Activated naive CD4-positive, alpha-beta T cell treated with anti-CD3 and anti-CD28 coated beads, Interleukin-2, amount 50 U/mL, for 24 hours (primary cell): ENCODE data around the gene PHF11.

Experiments used
- H3K27ac Mint-ChIP-seq: one replicate; pipeline ENCODE4 v1.8.0; 2021; ENCODE audit warnings: mild to moderate bottlenecking, mixed read lengths
- H3K27me3 Mint-ChIP-seq: one replicate; pipeline ENCODE4 v1.8.0; 2021; ENCODE audit warnings: mixed read lengths
- H3K36me3 Mint-ChIP-seq: one replicate; pipeline ENCODE4 v1.8.0; 2021; ENCODE audit warnings: mixed read lengths
- H3K4me1 Mint-ChIP-seq: one replicate; pipeline ENCODE4 v1.8.0; 2021; ENCODE audit warnings: mixed read lengths
- H3K4me3 Mint-ChIP-seq: one replicate; pipeline ENCODE4 v1.8.0; 2021; ENCODE audit warnings: mild to moderate bottlenecking, mixed read lengths
- H3K9me3 Mint-ChIP-seq: one replicate; pipeline ENCODE4 v1.8.0; 2021; ENCODE audit warnings: mixed read lengths

The PHF11 gene

DNA sequence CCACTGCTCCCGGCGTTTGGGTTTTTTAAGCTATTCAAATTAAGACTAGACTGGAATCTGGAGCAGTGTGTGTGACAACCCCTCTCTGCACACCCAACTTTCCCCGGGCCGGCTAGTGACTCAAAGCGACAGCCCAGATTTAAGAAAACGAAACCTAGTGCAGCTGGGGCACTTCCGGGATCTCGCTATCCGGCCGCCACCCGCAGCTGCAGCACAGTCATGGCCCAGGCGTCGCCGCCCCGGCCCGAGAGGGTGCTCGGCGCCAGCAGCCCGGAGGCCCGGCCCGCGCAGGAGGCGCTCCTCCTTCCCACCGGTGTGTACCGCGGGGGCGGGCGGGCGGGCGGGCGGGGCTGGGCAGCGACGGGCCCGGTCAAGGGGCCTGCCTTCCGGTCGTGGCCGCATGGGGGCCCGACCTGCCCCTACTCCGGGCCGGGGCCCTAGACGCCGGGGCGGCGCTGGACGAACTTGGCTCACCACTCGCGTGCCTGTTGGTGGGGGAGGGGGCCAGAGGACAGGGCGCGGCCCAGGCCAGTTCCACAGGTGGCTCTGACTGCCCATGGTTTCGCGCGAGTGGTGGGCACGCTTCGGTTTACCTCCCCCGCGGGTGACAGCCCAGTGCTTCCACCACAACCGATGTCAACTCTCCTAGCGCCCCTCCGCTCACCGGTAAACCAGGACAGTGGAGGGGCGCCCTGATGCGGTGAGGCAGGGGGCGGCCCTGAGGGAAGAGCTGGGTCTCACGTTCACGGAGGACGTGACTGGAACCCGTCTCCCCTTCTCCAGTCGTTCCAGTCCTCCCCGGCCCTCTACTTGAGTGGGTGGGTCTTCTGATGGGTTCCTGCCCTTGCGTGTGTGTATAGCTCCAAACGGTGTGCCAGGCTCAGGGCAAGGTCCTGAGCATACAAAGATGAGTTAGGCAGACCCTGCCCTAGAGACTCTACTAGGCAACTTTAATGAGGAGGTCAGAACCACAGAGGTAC is at the start of gene PHF11:
Gene PHF11, plus strand, starts transcription at position 171 of the 980 bp plus-strand sequence. Its CDS starts 49 bp downstream, at position 220.
- Mint-ChIP-seq H3K27me3 (no peaks in the 10 kb centered on the region), H3K4me3 (peak within 1 kb of the TSS; percentile 95), H3K4me1 (peaks cover 61% of the 10 kb centered on the region), H3K27ac (peak within 1 kb of the TSS; percentile 98), H3K36me3 (peaks cover 17% of the 10 kb centered on the region), H3K9me3 (no peaks in the 10 kb centered on the region)

DNA sequence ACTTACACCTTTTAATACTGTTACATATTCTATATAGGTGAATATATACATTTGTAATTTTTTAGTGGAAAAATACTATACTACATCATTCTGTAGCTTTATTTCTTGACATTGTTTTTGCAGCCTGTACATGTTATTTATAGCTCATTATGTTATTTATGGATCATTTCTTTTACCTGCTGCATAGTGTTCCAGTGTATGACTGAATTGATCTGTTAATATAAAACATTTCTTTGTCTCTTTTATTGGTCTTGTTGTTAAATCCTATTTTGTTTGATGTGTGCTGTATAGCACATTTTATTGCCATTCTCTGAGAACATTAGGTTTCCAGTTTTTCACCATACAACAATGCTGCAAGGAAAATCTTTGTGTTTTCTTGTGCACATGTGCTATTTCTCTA is 49.3 kb upstream of the PHF11 start:
- Mint-ChIP-seq H3K4me1 (peaks cover 66% of the 10 kb centered on the region), H3K27ac (peak overlapping the region; percentile 94), H3K27me3 (no peaks in the 10 kb centered on the region), H3K9me3 (no peaks in the 10 kb centered on the region), H3K36me3 (peaks cover 4% of the 10 kb centered on the region), H3K4me3 (peak overlapping the region; percentile 74)

DNA sequence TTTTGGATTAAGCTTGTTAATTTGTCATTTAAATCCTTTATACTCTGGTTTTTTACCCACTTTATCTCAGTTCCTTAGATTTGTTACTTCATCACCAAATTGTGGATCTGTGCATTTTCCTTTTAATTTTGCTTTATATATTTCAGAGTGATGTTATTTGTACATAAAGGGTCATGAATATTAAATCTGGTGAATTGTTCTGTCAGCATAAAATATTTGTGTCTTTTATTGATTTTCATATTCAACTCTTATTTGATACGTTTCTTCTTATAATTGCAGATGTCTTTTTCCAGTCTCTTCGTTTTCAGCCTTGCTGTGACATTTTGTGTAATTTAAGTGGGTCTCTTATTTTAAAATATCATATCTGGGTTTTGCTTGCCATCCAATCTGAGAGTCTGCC is 47.0 kb upstream of the PHF11 start:
- Mint-ChIP-seq H3K4me3 (peak overlapping the region; percentile 20), H3K9me3 (no peaks in the 10 kb centered on the region), H3K27me3 (no peaks in the 10 kb centered on the region), H3K27ac (peak overlapping the region; percentile 83), H3K36me3 (peaks cover 12% of the 10 kb centered on the region), H3K4me1 (peaks cover 70% of the 10 kb centered on the region)

DNA sequence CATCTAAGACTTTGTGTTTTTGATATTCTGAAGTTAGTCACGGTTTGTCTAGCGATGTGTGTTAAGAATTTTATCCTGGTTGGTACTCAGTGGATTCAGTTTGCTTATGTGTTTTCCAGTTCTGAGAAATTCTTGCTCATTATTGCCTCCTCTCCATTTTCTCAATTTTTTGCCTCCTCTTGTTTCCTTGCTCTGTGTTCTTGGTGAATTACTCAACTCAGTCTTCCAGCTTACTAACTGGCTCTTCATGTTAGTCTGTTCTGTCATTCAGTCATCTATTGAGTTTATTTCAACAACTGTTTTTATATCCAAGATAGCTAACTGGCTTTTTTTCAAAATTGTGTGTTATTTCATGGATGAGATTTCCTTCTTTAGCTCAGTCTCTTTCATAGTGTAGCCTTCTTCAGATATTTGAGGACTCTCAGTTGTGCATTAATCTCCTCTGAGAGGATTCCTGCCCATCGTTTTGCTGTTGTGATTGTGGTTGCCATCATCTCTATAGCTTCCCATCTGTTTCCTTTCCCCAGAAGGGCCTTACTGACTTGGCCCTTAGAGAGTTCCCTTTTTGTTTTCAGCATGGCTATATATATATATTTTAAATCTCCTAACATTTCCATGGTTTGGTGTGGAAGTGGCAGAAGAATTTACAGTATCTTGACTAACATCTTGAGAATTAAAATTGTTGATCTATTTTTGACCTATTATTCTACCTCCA is 45.5 kb upstream of the PHF11 start:
- H3K27ac Mint-ChIP-seq, result peak overlapping the region; percentile 89
- H3K4me1 Mint-ChIP-seq, result peaks cover 80% of the 10 kb centered on the region
- no peaks in the 10 kb centered on the region for H3K27me3 Mint-ChIP-seq
- H3K36me3 Mint-ChIP-seq, result peaks cover 14% of the 10 kb centered on the region
- peak overlapping the region; percentile 23 for H3K4me3 Mint-ChIP-seq
- no peaks in the 10 kb centered on the region for H3K9me3 Mint-ChIP-seq

DNA sequence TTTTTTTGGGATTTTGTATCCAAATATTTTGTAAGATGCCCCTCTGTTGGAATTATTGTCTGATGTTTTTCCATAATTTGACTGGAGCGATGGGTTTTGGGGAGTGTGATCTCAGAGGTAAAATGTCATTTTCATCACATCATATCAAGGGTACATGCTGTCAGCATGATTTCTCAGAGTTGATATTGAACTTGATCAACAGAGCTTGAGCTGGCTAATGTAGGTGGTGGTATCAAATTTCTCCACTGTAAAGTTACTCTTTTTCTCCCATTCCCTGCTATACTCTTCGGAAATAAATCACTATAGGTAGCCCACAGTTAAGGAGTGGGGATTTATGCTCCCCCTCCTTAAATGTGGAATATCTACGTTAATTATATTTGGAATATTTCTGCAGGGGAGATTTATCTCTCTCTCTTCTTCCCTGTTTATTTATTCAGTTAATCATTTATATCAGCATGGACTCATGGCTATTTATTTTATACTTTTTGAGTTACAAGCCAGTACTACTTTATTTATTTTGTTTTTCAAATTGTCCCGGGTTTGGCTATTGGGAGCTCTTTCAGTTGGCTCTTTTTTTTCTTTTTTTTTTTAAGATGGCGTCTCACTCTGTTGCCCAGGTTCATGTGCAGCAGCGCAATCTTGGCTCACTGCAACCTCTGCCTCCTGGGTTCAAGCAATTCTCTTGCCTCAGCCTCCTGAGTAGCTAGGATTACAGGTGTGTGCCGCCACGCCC is 42.9 kb upstream of the PHF11 start:
- no peak overlapping the region for H3K27ac Mint-ChIP-seq
- no peak overlapping the region for H3K4me3 Mint-ChIP-seq
- no peaks in the 10 kb centered on the region for H3K27me3 Mint-ChIP-seq
- peaks cover 69% of the 10 kb centered on the region for H3K4me1 Mint-ChIP-seq
- H3K9me3 Mint-ChIP-seq, result no peaks in the 10 kb centered on the region
- peaks cover 14% of the 10 kb centered on the region for H3K36me3 Mint-ChIP-seq

DNA sequence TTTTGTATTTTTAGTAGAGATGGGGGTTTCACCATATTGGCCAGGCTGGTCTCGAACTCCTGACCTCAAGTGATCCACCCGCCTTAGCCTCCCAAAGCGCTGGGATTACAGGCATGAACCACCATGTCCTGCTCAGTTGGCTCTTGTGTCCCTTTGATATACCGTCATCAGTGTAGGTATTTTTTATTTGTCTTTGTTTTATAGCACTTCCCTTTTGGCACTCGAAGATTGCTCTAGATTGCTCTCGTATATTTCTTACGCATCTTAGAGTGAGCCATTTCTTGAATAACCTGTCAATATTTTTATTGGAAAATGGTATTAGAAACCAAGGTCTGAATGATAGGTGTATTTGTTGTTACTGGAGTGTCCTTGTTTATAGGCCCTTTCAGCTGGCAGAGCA is 42.3 kb upstream of the PHF11 start:
- Mint-ChIP-seq H3K27me3 (no peaks in the 10 kb centered on the region), H3K36me3 (peaks cover 15% of the 10 kb centered on the region), H3K4me3 (no peak overlapping the region), H3K4me1 (peaks cover 66% of the 10 kb centered on the region), H3K9me3 (no peaks in the 10 kb centered on the region), H3K27ac (no peak overlapping the region)

DNA sequence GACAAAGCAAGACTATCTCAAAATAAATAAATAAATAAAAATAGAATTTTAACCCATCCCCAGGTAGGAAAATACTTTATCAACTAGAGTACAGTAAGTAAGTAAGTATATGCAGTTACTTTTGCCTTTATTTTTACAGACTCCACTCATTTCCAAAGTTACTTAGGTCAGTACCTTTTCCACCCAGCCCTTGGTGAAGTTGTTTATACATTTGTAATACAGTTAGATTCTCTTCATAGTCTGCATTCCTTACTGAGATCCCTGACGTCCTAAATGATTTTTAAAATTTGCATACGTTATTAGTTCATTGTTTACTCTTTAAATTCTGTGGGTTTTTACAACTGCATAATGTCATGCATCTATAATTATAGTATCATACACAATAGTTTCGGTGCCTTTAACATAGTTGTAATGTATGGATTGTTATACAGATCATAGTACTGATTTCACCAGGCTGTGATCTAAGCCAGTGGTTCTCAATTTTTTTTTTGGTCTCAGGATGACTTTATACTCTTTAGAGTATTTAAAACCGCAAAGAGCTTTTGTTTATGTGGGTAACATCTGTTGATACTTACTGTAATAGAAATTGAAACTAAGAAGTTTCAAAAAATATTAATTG is 41.3 kb upstream of the PHF11 start:
- Mint-ChIP-seq H3K27ac (no peak overlapping the region), H3K4me3 (no peak overlapping the region), H3K4me1 (peaks cover 58% of the 10 kb centered on the region), H3K36me3 (peaks cover 15% of the 10 kb centered on the region), H3K9me3 (no peaks in the 10 kb centered on the region), H3K27me3 (no peaks in the 10 kb centered on the region)

DNA sequence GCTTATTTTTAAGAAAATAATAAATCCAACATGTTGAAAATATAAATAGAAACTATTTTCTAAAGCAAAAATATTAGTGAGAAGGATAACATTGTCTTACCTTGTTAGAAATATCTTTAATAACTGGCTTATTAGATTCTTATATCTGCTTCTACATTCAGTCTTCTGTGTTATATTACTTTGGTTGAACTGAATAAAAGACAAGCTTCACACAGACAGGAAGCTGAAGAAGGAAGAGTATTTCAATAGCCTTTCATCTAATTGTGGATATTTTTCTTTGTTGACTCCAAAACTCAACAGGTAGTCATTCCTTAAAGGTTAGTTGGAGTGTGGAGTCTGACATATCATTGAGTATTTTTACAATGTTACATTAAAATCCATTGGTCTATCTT is 40.8 kb upstream of the PHF11 start:
- no peak overlapping the region for H3K27ac Mint-ChIP-seq
- no peaks in the 10 kb centered on the region for H3K9me3 Mint-ChIP-seq
- H3K4me1 Mint-ChIP-seq, result peaks cover 53% of the 10 kb centered on the region
- H3K36me3 Mint-ChIP-seq, result peaks cover 11% of the 10 kb centered on the region
- H3K4me3 Mint-ChIP-seq, result no peak overlapping the region
- no peaks in the 10 kb centered on the region for H3K27me3 Mint-ChIP-seq

DNA sequence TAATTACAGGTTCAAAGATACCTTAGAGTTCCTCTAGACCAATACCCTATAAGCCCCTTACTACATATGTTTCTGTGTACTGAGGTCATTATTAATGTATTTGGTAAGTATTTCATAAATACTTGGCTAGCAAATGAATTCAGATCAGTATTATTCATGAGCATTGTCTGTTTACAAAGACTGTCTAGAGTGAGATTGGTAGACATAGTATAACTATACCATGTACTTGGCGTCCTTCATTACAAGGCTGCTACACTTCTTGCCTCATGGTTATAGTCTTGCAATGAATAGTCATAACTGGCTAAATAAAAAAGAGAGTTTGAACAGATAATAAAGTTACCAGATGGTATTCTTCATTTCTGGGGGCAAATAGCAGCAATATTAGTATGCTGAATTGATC is 39.6 kb upstream of the PHF11 start:
- Mint-ChIP-seq H3K9me3 (no peaks in the 10 kb centered on the region), H3K27me3 (no peaks in the 10 kb centered on the region), H3K4me3 (no peak overlapping the region), H3K36me3 (peaks cover 12% of the 10 kb centered on the region), H3K4me1 (peaks cover 46% of the 10 kb centered on the region), H3K27ac (no peak overlapping the region)

DNA sequence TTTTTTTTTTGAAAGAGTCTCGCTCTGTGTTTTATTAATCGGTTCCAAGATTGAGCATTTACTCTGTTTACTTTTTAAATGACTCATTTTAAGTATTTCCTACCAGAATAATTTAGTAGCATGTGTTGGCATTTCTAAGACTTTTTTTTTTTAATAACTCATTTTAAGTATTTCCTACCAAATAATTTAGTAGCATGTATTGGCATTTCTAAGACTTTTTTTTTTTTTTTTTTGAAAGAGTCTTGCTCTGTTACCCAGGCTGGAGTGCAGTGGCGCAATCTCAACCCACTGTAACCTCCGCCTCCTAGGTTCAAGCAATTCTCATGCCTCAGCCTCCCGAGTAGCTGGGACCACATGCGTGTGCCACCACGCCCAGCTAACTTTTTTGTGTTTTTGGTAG is 38.5 kb upstream of the PHF11 start:
- H3K27me3 Mint-ChIP-seq, result no peaks in the 10 kb centered on the region
- H3K36me3 Mint-ChIP-seq, result peaks cover 18% of the 10 kb centered on the region
- H3K27ac Mint-ChIP-seq, result no peak overlapping the region
- H3K9me3 Mint-ChIP-seq, result no peaks in the 10 kb centered on the region
- H3K4me3 Mint-ChIP-seq, result no peak overlapping the region
- H3K4me1 Mint-ChIP-seq, result peaks cover 45% of the 10 kb centered on the region

DNA sequence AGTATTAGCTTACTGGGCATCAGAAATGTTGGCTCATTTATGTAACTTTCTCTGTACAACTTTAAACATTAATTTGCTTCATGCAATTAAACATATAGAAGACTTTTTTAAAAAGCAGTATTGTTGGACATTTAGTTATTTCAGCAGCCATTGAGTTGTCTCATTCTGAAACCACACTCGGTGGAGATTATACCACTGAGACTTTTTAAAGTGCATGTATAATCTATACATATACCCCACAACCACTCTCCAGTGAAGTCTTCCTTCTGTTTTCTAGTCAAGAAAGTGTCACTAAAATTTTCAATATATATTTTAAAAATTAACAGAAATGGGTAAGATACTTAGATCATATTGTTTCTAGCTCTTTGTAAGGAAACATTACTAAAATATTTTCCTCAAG is 36.2 kb upstream of the PHF11 start:
- peaks cover 25% of the 10 kb centered on the region for H3K4me1 Mint-ChIP-seq
- H3K9me3 Mint-ChIP-seq, result no peaks in the 10 kb centered on the region
- H3K27ac Mint-ChIP-seq, result no peak overlapping the region
- H3K36me3 Mint-ChIP-seq, result peaks cover 25% of the 10 kb centered on the region
- no peak overlapping the region for H3K4me3 Mint-ChIP-seq
- no peaks in the 10 kb centered on the region for H3K27me3 Mint-ChIP-seq

DNA sequence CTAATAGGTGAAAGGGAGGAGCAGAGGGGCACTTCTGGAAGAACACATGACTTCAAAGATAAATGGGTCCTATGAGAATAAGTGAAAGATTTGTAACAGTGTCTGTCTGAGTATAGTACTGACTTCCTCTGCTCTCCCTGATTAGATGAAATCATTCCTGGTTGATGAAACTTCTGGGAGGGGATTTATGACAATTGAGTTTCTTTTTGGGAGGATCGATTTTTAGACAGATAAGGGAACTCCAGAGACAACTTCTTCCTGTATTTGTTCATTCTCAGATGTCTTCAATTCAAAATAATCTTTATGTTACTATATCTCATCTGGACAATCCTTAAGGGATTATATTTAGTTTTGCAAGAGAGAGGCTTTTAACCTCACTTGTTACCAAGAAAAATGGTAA is 31.7 kb upstream of the PHF11 start:
- Mint-ChIP-seq H3K4me3 (no peak overlapping the region), H3K4me1 (no peaks in the 10 kb centered on the region), H3K27me3 (no peaks in the 10 kb centered on the region), H3K9me3 (no peaks in the 10 kb centered on the region), H3K36me3 (peaks cover 29% of the 10 kb centered on the region), H3K27ac (no peak overlapping the region)

DNA sequence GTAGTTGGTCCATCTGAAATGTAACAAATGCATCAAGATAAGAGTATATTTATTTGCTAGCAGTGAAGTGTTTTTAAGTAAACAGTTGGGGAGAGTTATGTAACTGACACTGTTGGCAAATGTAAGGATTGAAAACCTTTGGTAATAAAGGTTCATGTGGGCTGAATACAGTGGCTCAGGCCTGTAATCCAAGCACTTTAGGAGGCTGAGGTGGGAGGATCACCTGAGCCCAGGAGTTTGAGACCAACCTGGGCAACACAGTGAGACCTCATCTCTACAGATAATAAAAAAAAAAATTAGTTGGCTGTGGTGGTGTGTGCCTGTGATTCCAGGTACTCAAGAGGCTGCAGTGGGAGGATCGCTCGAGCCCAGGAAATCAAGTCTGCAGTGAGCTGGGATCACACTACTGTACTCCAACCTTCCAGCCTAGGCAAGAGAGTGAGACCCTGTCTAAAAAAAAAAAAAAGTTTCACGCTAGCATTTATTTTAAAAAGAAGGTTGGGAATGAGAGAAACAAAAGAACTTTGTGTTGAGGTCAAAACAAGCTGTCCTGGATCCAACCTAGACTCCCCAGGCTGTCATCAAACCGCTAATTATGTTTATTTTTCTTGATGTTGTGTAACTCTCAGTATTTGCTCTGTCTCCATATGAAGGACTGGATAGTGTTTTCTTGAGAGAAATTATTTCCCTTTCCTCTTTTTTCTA is 31.0 kb upstream of the PHF11 start:
- no peaks in the 10 kb centered on the region for H3K4me1 Mint-ChIP-seq
- no peaks in the 10 kb centered on the region for H3K27me3 Mint-ChIP-seq
- H3K27ac Mint-ChIP-seq, result no peak overlapping the region
- H3K36me3 Mint-ChIP-seq, result peaks cover 31% of the 10 kb centered on the region
- H3K9me3 Mint-ChIP-seq, result no peaks in the 10 kb centered on the region
- no peak overlapping the region for H3K4me3 Mint-ChIP-seq

DNA sequence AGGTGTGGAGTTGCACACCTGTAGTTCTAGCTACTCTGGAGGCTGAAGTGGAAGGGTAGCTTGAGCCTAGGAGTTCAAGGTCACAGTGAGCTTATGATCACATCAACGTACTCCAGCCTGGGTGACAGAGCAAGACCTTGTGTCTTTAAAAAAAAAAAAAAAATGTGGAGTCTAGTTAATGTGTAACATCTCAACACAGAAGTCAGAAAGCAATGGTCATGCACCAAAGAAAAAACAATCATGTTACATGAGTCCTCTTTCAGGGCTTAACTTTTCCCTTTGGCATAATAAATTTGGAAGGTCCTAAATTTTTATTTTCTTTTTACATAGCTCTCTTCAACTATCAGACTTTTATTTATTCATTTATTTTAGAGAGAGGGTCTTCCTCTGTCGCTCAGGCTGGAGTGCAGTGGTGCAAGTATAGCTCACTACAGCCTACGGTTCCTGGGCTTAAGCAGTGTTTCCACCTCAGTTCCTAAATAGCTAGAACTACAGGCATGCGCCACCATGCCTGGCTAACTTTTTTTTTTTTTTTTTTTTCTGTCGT is 29.4 kb upstream of the PHF11 start:
- Mint-ChIP-seq H3K27me3 (no peaks in the 10 kb centered on the region), H3K36me3 (peaks cover 34% of the 10 kb centered on the region), H3K9me3 (no peaks in the 10 kb centered on the region), H3K4me3 (no peak overlapping the region), H3K27ac (no peak overlapping the region), H3K4me1 (no peaks in the 10 kb centered on the region)
